Kidney capillary endothelial cell (primary cell): ENCODE measurements around the gene UBXN7.
A peak's percentile ranks its signal among the peaks of the same experiment; 100 is the strongest.
"Not testable (repeated sequence)": the region's sequence is repeated elsewhere in the genome, so short reads cannot be mapped to it uniquely, and the experiment has no call there.

Experiments
- DNase-seq: peaks from one replicate; pipeline ENCODE4 v3.0.0-alpha.2; 2018; ENCODE audit warnings: low spot score

UBXN7 gene

DNA sequence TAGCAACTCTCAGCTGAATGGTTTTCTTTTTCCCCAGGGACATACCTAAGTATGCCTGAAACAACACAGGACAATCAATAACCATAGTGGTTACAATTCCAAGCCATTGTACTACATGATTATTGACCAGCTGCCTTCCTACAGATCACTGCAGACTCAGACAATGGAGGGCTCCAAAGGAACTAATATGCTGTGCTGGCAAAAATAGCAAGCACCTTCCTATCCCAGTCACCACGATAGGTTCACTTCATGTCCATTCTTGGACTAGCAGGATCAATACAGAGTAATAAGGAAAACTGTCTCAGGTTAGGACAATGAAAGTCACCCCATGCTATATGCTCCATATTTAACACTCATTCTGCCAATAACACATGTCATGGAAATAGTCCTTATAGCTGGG, 76.6 kb downstream of the UBXN7 start:
- DNase-seq = no peak

DNA sequence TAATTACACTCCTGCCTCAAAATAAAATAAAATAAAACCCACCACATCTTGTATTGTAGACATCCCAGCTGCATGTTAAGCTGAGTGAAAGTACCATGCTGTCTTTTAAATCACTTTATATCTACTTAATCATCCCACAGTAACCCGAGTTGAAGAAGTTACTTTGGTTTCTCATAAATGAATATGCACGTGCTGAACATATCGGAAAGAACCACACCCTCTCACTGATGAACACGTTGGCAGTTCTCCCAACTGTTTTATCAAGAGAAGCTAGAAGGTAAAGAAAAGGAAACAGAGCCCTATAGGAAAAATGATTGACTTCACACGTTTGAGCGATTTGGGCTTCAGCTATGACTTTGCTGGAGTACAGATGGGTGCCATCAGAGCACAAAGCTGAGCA, 78.1 kb downstream of the UBXN7 start:
- no peak for DNase-seq

DNA sequence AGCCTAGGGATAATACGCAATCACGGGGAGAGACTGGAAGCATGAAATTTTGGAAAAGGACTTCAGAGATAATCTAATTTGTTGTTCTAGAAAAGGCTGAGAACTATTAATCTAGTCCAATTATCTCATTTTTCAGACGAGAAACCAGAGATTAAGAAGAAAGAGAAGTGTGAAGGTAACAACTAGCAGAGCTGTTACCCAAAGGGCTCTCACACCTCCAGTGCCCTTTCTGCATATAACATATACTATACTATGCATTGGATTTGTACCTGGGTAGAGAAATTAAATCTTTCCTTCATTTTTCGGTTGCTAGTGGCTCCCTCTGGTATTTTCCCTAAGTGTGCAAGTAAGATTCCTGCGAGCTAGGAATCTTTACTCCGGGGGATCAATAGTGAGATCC, 80.7 kb downstream of the UBXN7 start:
- no peak for DNase-seq

DNA sequence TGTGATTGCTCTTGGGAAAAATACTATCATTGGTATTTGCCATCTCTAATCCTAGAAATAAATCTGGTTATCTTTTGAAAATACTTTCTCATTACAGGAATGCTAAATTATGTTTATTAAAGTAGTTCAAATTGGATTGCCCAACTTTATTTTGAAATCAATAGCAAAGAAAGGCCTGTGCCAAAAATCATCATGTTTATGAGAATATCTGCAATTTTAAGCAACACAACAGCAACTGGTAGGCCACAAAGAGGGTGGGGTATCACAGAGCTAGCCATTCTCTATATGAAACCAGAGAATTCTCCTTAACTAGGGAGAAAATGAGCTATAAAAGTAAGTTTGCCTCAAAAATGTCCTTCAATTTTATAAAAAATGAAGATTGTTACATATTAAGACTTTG, 82.2 kb downstream of the UBXN7 start:
- no peak for DNase-seq

DNA sequence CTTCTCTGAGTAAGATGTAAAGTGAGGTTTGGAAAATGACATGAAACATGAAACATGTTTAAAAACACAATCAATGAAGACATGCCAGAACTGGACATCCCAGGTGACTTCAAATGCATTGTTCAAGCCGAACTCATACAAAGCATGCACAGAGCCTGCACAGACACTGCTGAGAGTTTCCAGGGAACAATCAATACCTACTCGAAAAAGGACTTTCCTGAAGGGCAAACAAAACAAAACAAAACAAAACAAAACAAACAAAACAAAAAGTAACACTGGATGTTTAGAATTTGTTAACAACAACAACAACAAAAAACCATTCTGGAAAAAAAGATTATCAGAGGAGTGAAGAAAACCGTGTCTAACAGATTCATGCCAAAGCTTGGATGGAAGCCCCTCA, 83.5 kb downstream of the UBXN7 start:
- DNase-seq = no peak

DNA sequence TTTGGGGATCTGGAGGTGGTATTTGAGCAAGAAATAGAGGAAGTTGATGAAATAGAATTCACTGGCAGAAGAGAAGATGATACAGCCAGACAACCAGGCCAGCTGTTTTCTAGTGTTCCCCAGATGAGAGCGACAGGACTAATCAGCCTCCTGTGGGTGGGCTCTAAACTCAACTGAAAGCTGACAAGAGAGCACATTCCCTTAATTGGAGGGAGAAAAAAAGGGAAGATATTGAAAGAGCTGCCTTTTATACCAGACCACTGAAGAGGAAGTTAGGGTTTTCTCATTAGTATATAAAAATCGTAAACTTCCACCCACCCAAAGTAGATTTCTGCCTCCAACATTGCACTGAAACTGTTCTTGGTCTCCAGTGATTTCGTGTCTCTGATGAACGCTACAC, 87.6 kb downstream of the UBXN7 start:
- no peak for DNase-seq

DNA sequence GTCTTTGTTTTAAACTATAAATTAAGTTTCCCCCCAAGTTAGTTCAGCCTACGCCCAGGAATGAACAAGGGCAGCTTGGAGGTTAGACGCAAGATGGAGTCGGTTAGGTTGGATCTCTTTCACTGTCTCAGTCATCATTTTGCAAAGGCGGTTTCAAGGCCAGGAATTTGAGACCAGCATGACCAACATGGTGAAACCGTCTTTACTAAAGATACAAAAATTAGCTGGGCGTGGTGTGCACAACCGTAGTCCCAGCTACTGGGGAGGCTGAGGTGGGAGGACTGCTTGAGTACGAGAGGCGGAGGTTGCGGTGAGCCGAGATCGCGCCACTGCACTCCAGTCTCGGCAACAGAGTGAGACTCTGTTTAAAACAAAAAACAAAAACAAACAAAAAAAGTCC, 88.3 kb downstream of the UBXN7 start:
- DNase-seq = not testable (repeated sequence)

DNA sequence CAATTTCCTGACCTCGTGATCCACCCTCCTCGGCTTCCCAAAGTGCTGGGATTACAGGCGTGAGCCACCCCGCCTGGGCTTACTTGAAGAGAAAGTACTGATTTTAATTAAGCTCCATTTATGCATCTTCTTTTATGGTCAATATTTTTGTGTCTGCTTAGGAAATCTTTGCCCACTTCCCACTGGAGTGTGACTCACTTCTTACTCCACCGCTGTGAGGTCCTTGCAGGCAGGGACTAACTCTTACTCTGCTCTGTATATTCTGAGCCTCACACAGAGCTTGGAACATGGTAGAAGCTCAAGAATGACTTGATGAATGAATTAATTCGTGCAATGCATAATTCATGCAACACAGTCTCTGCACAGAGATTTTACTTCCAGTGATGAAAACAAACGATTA, 91.1 kb downstream of the UBXN7 start:
- no peak for DNase-seq

DNA sequence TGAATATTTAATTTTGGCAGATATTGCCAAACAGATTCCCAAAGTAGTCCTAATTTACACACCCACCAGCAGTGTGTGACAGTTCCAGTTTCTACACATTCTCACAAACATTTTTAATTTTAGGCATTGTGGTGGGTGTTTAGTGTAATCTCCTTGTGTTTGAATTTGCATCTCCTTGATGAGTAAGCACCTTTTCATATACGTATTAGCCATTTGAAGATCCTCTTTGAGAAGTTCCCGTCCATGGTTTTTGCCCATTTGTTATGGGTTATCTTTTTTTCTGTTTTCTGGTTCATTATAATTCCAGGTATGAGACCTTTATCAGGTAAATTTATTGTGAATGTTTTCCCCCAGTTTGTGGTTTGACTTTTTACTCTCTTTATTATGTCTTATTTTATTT, 91.8 kb downstream of the UBXN7 start:
- no peak for DNase-seq

DNA sequence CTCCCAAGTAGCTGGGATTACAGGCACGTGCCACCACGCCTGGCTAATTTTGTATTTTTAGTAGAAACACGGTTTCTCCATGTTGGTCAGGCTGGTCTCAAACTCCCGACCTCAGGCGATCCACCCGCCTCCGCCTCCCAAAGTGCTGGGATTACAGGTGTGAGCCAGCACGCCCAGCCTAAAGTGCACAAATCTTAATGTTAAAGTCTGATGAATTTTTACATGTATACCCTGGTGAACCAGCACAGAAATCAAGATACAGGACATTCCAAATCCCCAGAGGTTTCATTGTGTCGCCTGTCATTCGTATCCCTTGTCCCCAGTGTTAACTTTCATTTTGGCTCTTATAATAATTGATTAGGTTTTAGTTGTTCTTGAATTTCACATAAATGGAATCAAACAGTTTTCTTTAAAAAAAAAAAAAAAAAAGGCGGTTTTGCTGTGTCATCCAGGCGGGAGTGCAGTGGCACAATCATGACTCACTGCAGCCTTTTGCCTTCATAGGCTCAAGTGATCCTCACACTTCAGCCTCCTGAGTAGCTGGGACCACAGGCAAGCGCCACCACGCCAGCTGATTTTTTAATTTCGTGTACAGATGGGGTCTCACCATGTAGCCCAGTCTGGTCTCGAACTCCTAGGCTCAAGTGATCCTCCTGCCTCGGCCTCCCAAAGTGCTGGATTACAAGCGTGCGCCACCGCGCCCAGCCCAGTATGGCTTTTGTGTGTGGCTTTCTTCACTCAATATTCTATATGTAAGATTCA, 92.6 kb downstream of the UBXN7 start:
- DNase-seq = no peak

DNA sequence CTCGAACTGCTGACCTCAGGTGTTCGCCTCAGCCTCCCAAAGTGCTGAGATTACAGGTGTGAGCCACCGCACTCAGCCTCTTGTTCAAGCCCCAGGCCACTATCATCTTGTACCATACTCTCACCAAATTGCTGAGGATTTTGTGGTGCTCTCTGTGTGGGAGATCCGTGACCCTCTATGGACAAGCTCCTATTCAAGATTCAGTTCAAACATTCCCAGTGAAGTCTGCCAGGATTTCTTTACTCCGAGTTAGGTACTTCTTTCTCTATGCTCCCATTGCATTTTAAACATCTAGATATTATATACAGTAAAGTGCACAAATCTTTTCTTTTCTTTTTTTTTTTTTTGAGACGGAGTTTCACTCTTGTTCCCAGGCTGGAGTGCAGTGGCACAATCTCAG, 93.2 kb downstream of the UBXN7 start:
- DNase-seq = no peak

DNA sequence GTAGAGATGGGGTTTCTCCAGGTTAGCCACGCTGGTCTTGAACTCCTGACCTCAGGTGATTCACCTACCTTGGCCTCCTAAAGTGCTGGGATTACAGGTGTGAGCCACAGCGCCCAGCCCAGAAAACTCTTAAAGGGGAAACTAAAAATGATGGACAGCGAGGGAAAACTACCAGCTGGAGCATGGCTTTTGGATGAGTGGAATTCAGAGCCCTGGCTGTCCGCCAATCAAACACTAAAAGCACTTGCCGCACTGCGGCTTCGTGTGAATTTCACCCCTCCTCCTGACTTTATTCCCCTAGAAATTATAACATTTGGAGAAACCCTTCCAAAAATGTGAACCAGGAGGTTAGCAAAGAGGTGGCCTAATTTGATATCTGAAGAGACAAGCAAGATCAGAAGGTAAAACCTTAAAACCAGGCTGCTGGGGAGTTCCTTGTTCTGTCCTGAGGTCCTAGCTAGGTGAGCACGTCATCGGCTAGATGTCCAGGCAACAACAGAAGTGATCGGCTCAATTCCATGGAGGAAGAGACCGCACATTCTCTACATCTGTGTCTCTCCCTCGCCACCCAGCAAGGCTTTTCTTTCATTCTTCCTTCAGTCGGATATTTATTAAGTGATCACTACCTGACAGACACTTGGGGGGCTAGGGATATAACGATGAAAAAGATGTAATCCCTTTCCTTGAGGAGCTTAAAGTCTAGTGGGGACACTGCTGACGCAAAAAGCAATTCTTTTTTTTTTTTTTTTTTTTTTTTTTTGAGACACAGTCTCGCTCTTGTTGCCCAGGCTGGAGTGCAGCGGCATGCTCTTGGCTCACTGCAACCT, 95.7 kb downstream of the UBXN7 start:
- DNase-seq = no peak

DNA sequence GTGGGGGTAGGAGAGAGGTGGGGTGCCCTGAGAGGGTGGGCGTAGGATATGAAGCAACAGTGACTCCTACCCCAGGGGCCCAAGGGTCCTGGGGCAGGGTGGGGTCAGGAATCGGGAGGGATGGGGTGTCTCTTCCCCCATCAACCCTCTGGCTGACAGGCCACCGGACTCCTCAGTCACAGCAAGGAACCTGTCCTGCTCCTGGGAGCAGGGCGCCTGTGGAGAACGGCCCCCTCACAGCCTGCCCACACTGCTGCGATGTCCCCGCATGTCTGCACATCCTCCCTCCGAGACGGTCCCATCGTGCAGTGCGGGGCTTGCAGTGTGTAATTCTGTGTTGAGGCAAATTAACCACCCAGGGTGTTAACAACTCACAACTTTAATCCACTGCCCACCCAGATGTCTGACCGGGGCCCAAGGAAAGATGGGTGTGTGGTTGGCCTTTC, 96.7 kb downstream of the UBXN7 start:
- no peak for DNase-seq

DNA sequence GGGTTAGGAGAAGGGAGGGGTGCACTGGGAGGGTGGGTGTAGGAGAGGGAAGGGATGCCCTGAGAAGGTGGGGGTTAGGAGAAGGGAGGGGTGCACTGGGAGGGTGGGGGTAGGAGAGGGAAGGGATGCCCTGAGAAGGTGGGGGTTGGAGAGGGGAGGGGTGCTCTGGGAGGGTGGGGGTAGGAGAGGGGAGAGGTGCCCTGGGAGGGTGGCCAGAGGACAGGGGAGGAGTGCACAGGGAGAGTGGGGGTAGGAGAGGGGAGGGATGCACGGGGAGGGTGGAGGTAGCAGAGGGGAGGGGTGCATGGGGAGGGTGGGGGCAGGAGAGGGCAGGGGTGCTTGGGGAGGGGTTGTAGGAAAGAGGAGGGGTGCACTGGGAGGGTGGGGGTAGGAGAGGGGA, 97.2 kb downstream of the UBXN7 start:
- no peak for DNase-seq

DNA sequence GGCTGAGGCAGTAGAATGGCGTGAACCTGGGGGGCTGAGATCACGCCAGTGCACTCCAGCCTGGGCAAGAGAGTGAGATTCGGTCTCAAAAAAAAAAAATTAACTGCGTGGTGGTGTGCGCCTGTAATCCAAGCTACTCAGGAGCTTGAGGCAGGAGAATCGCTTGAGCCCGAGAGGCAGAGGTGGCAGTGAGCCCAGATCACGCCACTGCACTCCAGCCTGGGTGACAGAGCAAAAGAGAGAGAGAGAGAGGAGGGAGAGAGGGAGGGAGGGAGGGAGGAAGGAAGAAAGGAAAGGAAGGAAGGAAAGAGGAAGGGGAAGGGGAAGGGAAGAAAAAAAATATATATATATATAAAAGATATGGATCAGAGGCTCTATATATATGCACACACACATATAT, 100.1 kb downstream of the UBXN7 start:
- DNase-seq = no peak

DNA sequence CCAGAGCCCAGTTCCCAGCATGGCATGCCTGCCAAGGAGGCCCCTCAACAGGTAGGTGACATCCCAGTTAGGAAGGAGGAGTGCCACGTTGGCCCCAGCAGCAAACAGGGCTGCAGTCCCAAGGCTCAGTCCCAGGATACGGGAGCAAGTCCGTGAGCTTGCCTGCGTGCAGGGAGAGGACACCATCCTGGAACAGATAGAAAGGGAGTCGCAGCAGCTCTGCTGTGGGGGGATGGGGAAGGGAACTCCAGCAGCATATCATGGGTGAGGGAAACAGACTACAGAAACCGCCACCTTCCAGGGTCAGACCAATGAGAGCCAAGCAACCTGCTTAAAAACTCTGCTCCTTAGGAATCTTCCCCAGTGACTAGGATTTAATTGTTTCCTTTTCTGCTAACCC, 104.8 kb downstream of the UBXN7 start:
- no peak for DNase-seq

DNA sequence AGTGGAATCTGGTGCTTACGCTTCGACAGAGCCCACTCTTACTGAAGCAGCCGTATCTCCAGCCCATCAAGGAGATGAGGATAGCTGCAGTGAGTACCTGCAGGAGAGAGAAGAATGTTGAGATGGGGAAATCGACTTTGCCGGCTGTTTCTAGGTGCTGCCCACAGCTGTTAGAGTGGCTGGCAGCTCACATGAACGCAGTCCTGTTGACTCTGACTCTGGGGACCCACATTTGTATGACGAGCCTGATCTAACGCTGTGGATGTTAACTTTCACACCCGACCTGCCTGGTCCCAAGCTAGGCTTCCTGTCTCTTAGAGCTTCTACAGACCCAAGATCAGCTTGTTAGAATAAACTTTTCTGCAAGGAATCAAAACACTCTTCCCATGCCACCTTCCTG, 105.3 kb downstream of the UBXN7 start:
- no peak for DNase-seq

DNA sequence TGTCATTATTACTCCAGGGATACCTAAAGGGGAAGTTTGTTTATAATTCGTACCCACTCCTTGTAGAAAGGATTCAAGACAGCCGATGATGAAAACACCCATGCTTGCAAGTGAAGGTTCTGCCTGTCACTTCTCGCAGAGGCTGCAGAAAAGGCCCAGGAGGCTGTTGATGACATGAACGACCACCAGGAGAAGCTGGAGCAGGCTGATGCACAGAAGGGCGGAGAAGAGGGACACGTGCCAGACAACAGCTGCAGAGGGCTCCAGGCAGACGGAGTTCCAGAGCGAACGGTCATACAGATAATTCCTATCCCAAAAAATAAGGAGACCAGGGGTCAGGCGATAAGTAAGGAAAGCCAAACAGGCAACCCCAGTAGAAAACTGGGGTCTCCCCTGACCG, 108.5 kb downstream of the UBXN7 start:
- no peak for DNase-seq

DNA sequence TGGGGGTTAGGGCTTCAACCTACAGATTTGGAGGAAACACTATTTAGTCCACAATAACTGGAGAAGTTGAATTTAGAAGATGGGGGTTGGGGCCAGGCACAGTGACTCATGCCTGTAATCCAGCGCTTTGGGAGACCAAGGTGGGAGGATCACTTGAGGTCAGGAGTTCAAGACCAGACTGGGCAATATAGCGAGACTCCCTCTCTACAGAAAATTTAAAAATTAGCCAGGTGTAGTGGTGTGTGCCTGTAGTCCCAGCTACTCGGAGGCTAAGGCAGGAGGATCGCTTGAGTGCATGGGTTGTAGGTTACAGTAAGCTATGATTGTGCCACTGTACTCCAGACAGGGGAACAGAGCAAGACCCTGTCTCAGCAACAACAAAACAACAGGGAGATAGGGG, 109.2 kb downstream of the UBXN7 start:
- DNase-seq = no peak

DNA sequence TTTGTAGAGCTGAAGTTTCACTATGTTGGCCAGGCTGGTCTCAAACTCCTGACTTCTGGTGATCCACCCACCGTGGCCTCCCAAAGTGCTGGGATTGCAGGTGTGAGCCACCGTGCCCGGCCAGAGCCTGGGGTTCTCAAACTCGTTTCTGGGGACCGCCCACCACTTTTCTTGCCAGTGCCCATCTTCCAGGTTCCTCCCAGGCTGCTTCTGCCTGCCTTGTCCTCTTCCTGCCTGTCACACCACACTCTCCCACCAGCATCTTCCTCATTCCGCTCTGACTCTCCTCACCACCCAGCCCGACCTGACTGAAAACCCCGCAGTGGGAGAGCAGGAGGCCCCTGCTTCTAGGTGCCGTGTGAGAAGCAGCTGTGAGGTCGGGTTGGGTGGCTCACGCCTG, 111.1 kb downstream of the UBXN7 start:
- no peak for DNase-seq

DNA sequence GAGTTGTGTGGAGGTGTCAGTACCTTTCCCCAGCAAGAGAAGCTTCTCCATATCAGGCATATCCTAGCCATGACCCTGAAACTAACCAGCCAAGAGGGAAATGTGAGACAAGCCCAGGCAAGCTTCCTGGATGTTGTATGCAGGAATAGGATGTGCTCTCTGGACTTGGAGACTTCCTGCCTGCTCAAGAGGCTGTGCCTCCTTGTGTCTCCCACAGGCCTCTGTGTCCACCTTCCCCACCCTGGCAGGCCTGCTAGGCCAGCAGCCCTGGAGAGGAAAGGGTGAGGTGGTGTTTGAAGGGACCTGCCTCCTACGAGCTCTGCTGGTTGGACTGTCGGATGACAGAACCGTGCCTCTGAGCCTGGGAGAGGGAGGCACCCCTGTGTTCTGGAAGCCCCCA, 112.1 kb downstream of the UBXN7 start:
- peak; percentile 36 for DNase-seq

DNA sequence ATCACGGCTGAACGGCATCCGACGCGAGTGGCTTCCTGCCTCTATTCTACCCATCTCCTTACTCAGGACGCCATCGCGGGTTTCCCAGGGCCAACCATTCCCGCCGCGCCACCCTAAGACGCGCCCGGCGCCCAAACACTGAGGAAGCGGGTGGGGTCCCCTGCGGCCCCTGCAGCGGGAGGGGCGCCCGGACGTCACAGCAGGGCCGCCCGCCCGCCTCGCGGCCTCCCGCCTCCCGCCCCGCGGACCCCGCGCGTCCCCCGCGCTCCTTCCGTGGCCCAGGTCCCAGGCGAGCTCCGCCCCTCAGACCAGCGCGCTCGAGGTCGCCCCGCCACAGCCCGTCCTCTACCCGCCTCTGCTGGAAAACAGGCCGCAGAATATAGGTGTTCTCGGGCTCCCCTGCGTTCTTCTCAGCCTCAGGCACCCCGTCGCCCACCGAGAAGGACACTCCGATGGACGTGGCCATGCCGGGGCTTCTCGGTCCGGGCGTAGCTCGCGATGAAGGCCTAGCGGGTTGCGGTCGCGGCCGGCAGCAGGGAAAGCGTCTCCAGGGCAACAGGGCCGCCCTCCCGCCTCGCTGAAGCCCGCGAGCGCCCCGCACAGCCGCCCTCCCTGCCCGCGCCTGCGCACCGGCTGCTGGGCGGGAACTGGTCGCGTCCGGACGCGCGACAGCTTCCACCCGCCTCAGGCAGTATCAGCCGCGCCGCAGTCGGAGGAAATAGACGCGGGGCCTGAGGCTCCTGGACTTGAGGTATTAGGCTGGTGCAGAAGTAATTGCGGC, 114.3 kb downstream of the UBXN7 start, which contains the start of gene DYNLT2B:
Gene DYNLT2B (minus strand): TSS at position 554 of the 781 bp plus-strand sequence. CDS start 88 bp downstream, at position 466.
- DNase-seq = peak; percentile 92
